Fibroblast of lung (primary cell): ENCODE results near the gene AP1M2.

Source experiments
- CTCF ChIP-seq, 2 donors: IDR thresholded peaks in 1 of 2; conservative IDR thresholded peaks in 1 of 2; 1 replicate in 1 of 2; 2 replicates in 1 of 2; pipeline ENCODE4 v1.5.1; 2011 to 2012; ENCODE audit warnings: low read length in 2 of 2, control low read depth in 1 of 2, inconsistent platforms in 1 of 2, low read depth in 1 of 2, mild to moderate bottlenecking in 1 of 2
- EZH2 ChIP-seq: IDR thresholded peaks from 2 replicates; pipeline ENCODE4 v1.5.1; 2012; ENCODE audit warnings: low read length, control low read depth, mild to moderate bottlenecking; ENCODE audit errors: missing control alignments

- no peak for TF ChIP-seq CTCF (conservative IDR thresholded peaks at IDR 0.05 in 1 of 2, IDR thresholded peaks at IDR 0.05 in 1 of 2; ENCODE audit: low read depth in 1 of 2, low read length in 2 of 2)
- TF ChIP-seq EZH2, result no peak
Observed at GRCh38 chr19:10538204-10538983, 48.7 kb downstream of the AP1M2 start.
